ENCODE data around the gene GTSE1. TPM values are rescaled to one million over a fixed set of nuclear protein-coding genes. Genes with fewer than 3 reads are reported as not detected.

Gene GTSE1
- polyA plus RNA-seq, 1 of the 3 experiments (the other 2 are of a cell fraction), result 12.2 TPM

GRCh38 chr22:46262449-46263215 lies 34.0 kb upstream of the GTSE1 start (continued):
- TF ChIP-seq CTCF (IDR thresholded peaks at IDR 0.05) (no peak), CHD2 (IDR thresholded peaks at IDR 0.05; ENCODE audit: low read length, partially characterized antibody) (no peak), IRF3 (IDR thresholded peaks at IDR 0.05; ENCODE audit: low read depth, low read length) (no peak), EP300 (IDR thresholded peaks at IDR 0.05; ENCODE audit: borderline replicate concordance in 1 of 2, low read depth in 1 of 2, low read length in 1 of 2) (no peak), FOSL2 (IDR thresholded peaks at IDR 0.05; ENCODE audit: borderline replicate concordance, low read depth) (no peak), EZH2phosphoT487 (IDR thresholded peaks at IDR 0.05; ENCODE audit: borderline replicate concordance, low read depth) (no peak), TCF12 (IDR thresholded peaks at IDR 0.05) (no peak), GABPA (IDR thresholded peaks at IDR 0.05; ENCODE audit: low read depth) (no peak), RFX5 (IDR thresholded peaks at IDR 0.05; ENCODE audit: low read length) (no peak), USF2 (IDR thresholded peaks at IDR 0.05; ENCODE audit: borderline replicate concordance, low read depth, low read length) (no peak), FOXJ3 (CRISPR knock-in tag; IDR thresholded peaks at IDR 0.05) (no peak), MXI1 (IDR thresholded peaks at IDR 0.05; ENCODE audit: low read depth, low read length) (no peak)

- CTCF ChIA-PET, result no interaction called here
- Histone ChIP-seq H4K20me1 (ENCODE audit: insufficient read depth) (no peaks in the 10 kb centered on the region), H3K79me2 (ENCODE audit: insufficient read depth) (peaks cover 3% of the 10 kb centered on the region), H3K9me3 (no peaks in the 10 kb centered on the region), H2AFZ (ENCODE audit: low read depth) (no peak within 1 kb of the TSS), H3K36me3 (replicated peaks in 1 of 2; ENCODE audit: control insufficient read depth in 1 of 2, insufficient read depth in 2 of 2, low read length in 1 of 2) (no peaks in the 10 kb centered on the region), H3K9ac (no peak within 1 kb of the TSS), H3K4me1 (ENCODE audit: control insufficient read depth in 1 of 2, insufficient read depth in 2 of 2, low read depth in 1 of 2, low read length in 1 of 2) (peaks cover 0 to under 1% of the 10 kb centered on the region in 2 experiments; a peak in 2 of 4 replicates), H3K27me3 (ENCODE audit: insufficient read depth) (no peaks in the 10 kb centered on the region), H3K9me2 (no peaks in the 10 kb centered on the region), H3K27ac (ENCODE audit: low read depth in 2 of 2, low read length in 1 of 2) (no peak within 1 kb of the TSS), H3K4me3 (ENCODE audit: low read depth in 2 of 2, low read length in 1 of 2) (no peak within 1 kb of the TSS), H3F3A (replicated peaks; ENCODE audit: insufficient read depth) (peaks cover 7% of the 10 kb centered on the region), H3K4me2 (no peak within 1 kb of the TSS)
- POLR2A ChIA-PET, result no interaction called here
- WGBS (ENCODE audit: low lambda C conversion rate), result 96% methylated on average over 27 of the region's 30 CpGs
- DNase-seq, result no peak
- TF ChIP-seq NFIC (IDR thresholded peaks at IDR 0.05; ENCODE audit: borderline replicate concordance), result no peak
- no peak for TF ChIP-seq YY1 (IDR thresholded peaks at IDR 0.05; ENCODE audit: low read depth)
- no peak for TF ChIP-seq ELF1 (IDR thresholded peaks at IDR 0.05)
- no peak for TF ChIP-seq CTCF (IDR thresholded peaks at IDR 0.05)
- no peak for TF ChIP-seq POLR2AphosphoS5 (IDR thresholded peaks at IDR 0.05; ENCODE audit: low read depth, low read length)
- TF ChIP-seq SMC3 (IDR thresholded peaks at IDR 0.05; ENCODE audit: low read depth, low read length), result no peak
- no peak for TF ChIP-seq USF2 (IDR thresholded peaks at IDR 0.05; ENCODE audit: borderline replicate concordance, low read depth, low read length)
- TF ChIP-seq JUND (IDR thresholded peaks at IDR 0.05), result no peak
- TF ChIP-seq CHD2 (IDR thresholded peaks at IDR 0.05; ENCODE audit: low read length, partially characterized antibody), result no peak
- TF ChIP-seq MXI1 (IDR thresholded peaks at IDR 0.05; ENCODE audit: low read depth, low read length), result no peak
- TF ChIP-seq SIN3A (IDR thresholded peaks at IDR 0.05; ENCODE audit: borderline replicate concordance, low read depth, low read length), result no peak
- no peak for TF ChIP-seq FOXJ3 (CRISPR knock-in tag; IDR thresholded peaks at IDR 0.05)
- no peak for TF ChIP-seq TAF1 (IDR thresholded peaks at IDR 0.05; ENCODE audit: borderline replicate concordance, low read depth, low read length)
- no peak for TF ChIP-seq GABPA (IDR thresholded peaks at IDR 0.05; ENCODE audit: low read depth)
Observed at GRCh38 chr22:46263216-46263590, 33.5 kb upstream of the GTSE1 start, which contains the start of gene PKDREJ. TSS of gene PKDREJ (minus strand) at chr22:46263343. CDS start at chr22:46263322, 21 bp downstream.
